HL-60 (cell line): ENCODE measurements around the gene HSD3B2.

Source experiments
- DNase-seq, 2 experiments: peaks; one replicate each; pipeline ENCODE4 v3.0.0-alpha.2; 2010 to 2020; ENCODE audit warnings: low read depth in 1 of 2, low spot score in 1 of 2
- H3K27ac ChIP-seq: fragments of 250-450 bp; sonication (Bioruptor Pico); replicated peaks from 2 replicates; pipeline ENCODE4 v1.5.1; 2020; ENCODE audit warnings: mild to moderate bottlenecking, moderate library complexity
- H3K27me3 ChIP-seq: fragments of 250-450 bp; sonication (Bioruptor Pico); 2 replicates; pipeline ENCODE4 v1.5.1; 2021; ENCODE audit warnings: mild to moderate bottlenecking, moderate library complexity; ENCODE audit not compliant: insufficient read depth, poor library complexity, severe bottlenecking
- H3K4me3 ChIP-seq: replicated peaks from 2 replicates; pipeline ENCODE4 v1.5.1; 2011; ENCODE audit warnings: mild to moderate bottlenecking, control low read depth, low read length; ENCODE audit not compliant: insufficient read depth
- CTCF ChIP-seq: IDR thresholded peaks from one replicate; pipeline ENCODE4 v1.5.1; 2011; ENCODE audit warnings: low read length, control low read depth, inconsistent platforms; ENCODE audit not compliant: insufficient read depth
- GABPA ChIP-seq: IDR thresholded peaks from 2 replicates; pipeline ENCODE4 v1.6.1; 2012; ENCODE audit warnings: low read depth
- POLR2AphosphoS5 ChIP-seq: IDR thresholded peaks from 2 replicates; pipeline ENCODE4 v1.6.1; 2012; ENCODE audit warnings: low read depth
- REST ChIP-seq: IDR thresholded peaks from 2 replicates; pipeline ENCODE4 v1.6.1; 2012; ENCODE audit warnings: low read depth; ENCODE audit not compliant: insufficient replicate concordance
- SPI1 ChIP-seq: IDR thresholded peaks from 2 replicates; pipeline ENCODE4 v1.6.1; 2012; ENCODE audit warnings: low read depth, mild to moderate bottlenecking, borderline replicate concordance

The HSD3B2 gene

GRCh38 chr1:119396982-119397381 is 18.0 kb upstream of the HSD3B2 start:
- H3K27ac ChIP-seq, result no peak overlapping the region
- DNase-seq, result no peak
- H3K4me3 ChIP-seq, result no peak overlapping the region
- no peaks in the 10 kb centered on the region for H3K27me3 ChIP-seq
- TF ChIP-seq SPI1 (no peak), GABPA (no peak), POLR2AphosphoS5 (no peak), REST (no peak), CTCF (no peak)

GRCh38 chr1:119397986-119398385 is 17.0 kb upstream of the HSD3B2 start:
- H3K4me3 ChIP-seq, result no peak overlapping the region
- H3K27me3 ChIP-seq, result peaks cover 3% of the 10 kb centered on the region
- no peak overlapping the region for H3K27ac ChIP-seq
- TF ChIP-seq REST (no peak), CTCF (no peak), POLR2AphosphoS5 (no peak), SPI1 (no peak), GABPA (no peak)
- no peak for DNase-seq

GRCh38 chr1:119404736-119405135 is 10.2 kb upstream of the HSD3B2 start:
- Histone ChIP-seq H3K27ac (no peak overlapping the region), H3K4me3 (no peak overlapping the region), H3K27me3 (peaks cover 8% of the 10 kb centered on the region)
- TF ChIP-seq CTCF (no peak), GABPA (no peak), SPI1 (no peak), POLR2AphosphoS5 (no peak), REST (no peak)
- no peak for DNase-seq
